ENCODE data around the gene TMC5. TPM values are rescaled to one million over a fixed set of nuclear protein-coding genes. Genes with fewer than 3 reads are reported as not detected.

The TMC5 gene
- polyA plus RNA-seq, 1 donor from 2014 or later, result not detected

GRCh38 chr16:19419698-19420075 is 2.0 kb downstream of the TMC5 start:
- Histone ChIP-seq H4K20me1 (ENCODE audit: insufficient read depth) (no peaks in the 10 kb centered on the region), H3K9ac (ENCODE audit: low read length) (no peak overlapping the region), H3K27ac (ENCODE audit: low read length) (no peak overlapping the region), H3K27me3 (ENCODE audit: insufficient read depth, low read depth, low read length) (no peaks in the 10 kb centered on the region), H3K4me2 (ENCODE audit: low read length) (no peak overlapping the region), H3K79me2 (replicated peaks; ENCODE audit: insufficient read depth, low read length) (no peaks in the 10 kb centered on the region), H3K4me3 (ENCODE audit: low read length) (no peak overlapping the region), H2AFZ (ENCODE audit: low read depth, low read length) (no peak overlapping the region), H3K9me3 (ENCODE audit: low read length) (no peaks in the 10 kb centered on the region), H3K9me2 (ENCODE audit: insufficient read depth, low read length) (no peaks in the 10 kb centered on the region), H3F3A (ENCODE audit: insufficient read depth, low read length, poor library complexity, severe bottlenecking) (no peaks in the 10 kb centered on the region), H3K36me3 (ENCODE audit: insufficient read depth, low read length) (no peaks in the 10 kb centered on the region)
- no peak for TF ChIP-seq CTCF (IDR thresholded peaks at IDR 0.05; ENCODE audit: poor library complexity, severe bottlenecking)
- TF ChIP-seq EZH2 (IDR thresholded peaks at IDR 0.05; ENCODE audit: borderline replicate concordance, insufficient read depth, low read length, poor library complexity, severe bottlenecking), result no peak
- TF ChIP-seq EP300 (conservative IDR thresholded peaks at IDR 0.05; ENCODE audit: poor library complexity, severe bottlenecking), result no peak
- no peak for TF ChIP-seq TAF1 (IDR thresholded peaks at IDR 0.05; ENCODE audit: low read depth)
- TF ChIP-seq RAD21 (conservative IDR thresholded peaks at IDR 0.05), result no peak
- TF ChIP-seq SMC3 (conservative IDR thresholded peaks at IDR 0.05; ENCODE audit: poor library complexity), result no peak
- TF ChIP-seq MXI1 (conservative IDR thresholded peaks at IDR 0.05; ENCODE audit: poor library complexity, severe bottlenecking), result no peak
- no peak for TF ChIP-seq POLR2AphosphoS5 (IDR thresholded peaks at IDR 0.05)
- TF ChIP-seq, protein P1, sequence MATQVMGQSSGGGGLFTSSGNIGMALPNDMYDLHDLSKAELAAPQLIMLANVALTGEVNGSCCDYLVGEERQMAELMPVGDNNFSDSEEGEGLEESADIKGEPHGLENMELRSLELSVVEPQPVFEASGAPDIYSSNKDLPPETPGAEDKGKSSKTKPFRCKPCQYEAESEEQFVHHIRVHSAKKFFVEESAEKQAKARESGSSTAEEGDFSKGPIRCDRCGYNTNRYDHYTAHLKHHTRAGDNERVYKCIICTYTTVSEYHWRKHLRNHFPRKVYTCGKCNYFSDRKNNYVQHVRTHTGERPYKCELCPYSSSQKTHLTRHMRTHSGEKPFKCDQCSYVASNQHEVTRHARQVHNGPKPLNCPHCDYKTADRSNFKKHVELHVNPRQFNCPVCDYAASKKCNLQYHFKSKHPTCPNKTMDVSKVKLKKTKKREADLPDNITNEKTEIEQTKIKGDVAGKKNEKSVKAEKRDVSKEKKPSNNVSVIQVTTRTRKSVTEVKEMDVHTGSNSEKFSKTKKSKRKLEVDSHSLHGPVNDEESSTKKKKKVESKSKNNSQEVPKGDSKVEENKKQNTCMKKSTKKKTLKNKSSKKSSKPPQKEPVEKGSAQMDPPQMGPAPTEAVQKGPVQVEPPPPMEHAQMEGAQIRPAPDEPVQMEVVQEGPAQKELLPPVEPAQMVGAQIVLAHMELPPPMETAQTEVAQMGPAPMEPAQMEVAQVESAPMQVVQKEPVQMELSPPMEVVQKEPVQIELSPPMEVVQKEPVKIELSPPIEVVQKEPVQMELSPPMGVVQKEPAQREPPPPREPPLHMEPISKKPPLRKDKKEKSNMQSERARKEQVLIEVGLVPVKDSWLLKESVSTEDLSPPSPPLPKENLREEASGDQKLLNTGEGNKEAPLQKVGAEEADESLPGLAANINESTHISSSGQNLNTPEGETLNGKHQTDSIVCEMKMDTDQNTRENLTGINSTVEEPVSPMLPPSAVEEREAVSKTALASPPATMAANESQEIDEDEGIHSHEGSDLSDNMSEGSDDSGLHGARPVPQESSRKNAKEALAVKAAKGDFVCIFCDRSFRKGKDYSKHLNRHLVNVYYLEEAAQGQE (IDR thresholded peaks at IDR 0.05; ENCODE audit: borderline replicate concordance), result no peak

- no peak for TF ChIP-seq EZH2 (IDR thresholded peaks at IDR 0.05; ENCODE audit: borderline replicate concordance, insufficient read depth, low read length, poor library complexity, severe bottlenecking)
- no peak for TF ChIP-seq CTCF (IDR thresholded peaks at IDR 0.05; ENCODE audit: poor library complexity, severe bottlenecking)
- no peak for TF ChIP-seq POLR2AphosphoS5 (IDR thresholded peaks at IDR 0.05)
- no peak for TF ChIP-seq MXI1 (conservative IDR thresholded peaks at IDR 0.05; ENCODE audit: poor library complexity, severe bottlenecking)
- TF ChIP-seq RAD21 (conservative IDR thresholded peaks at IDR 0.05), result no peak
- no peak for TF ChIP-seq EP300 (conservative IDR thresholded peaks at IDR 0.05; ENCODE audit: poor library complexity, severe bottlenecking)
- H2AFZ ChIP-seq (ENCODE audit: low read depth, low read length), result no peak overlapping the region
Observed at GRCh38 chr16:19424478-19424877, 6.8 kb downstream of the TMC5 start.

More at GRCh38 chr16:19424478-19424877, 6.8 kb downstream of the TMC5 start:
- no peaks in the 10 kb centered on the region for H3K9me2 ChIP-seq (ENCODE audit: insufficient read depth, low read length)
- no peaks in the 10 kb centered on the region for H3K79me2 ChIP-seq (replicated peaks; ENCODE audit: insufficient read depth, low read length)
- no peak overlapping the region for H3K4me2 ChIP-seq (ENCODE audit: low read length)
- no peaks in the 10 kb centered on the region for H4K20me1 ChIP-seq (ENCODE audit: insufficient read depth)
- no peaks in the 10 kb centered on the region for H3F3A ChIP-seq (ENCODE audit: insufficient read depth, low read length, poor library complexity, severe bottlenecking)
- no peak overlapping the region for H3K4me3 ChIP-seq (ENCODE audit: low read length)
- H3K27me3 ChIP-seq (ENCODE audit: insufficient read depth, low read depth, low read length), result no peaks in the 10 kb centered on the region
- H3K9me3 ChIP-seq (ENCODE audit: low read length), result no peaks in the 10 kb centered on the region
- no peak overlapping the region for H3K9ac ChIP-seq (ENCODE audit: low read length)
- no peaks in the 10 kb centered on the region for H3K36me3 ChIP-seq (ENCODE audit: insufficient read depth, low read length)
- no peak overlapping the region for H3K27ac ChIP-seq (ENCODE audit: low read length)
